ENCODE data around the gene FLOT1. TPM values are rescaled to one million over a fixed set of nuclear protein-coding genes. Genes with fewer than 3 reads are reported as not detected.
"Not testable (repeated sequence)": the region's sequence is repeated elsewhere in the genome, so short reads cannot be mapped to it uniquely, and the experiment has no call there.

The FLOT1 gene
- total RNA-seq, 1 experiment from 2014 or later: 254 TPM

- H3K27me3 ChIP-seq (replicated peaks): no peaks in the 10 kb centered on the region
- H3K4me3 ChIP-seq: no peak overlapping the region
- H3K4me1 ChIP-seq (replicated peaks): peaks cover 37% of the 10 kb centered on the region
- DNase-seq (ENCODE audit: low read depth in 1 of 2, low spot score in 2 of 2): no peak
- H3K27ac ChIP-seq: peak overlapping the region; percentile 20; the same call in 1 of the 2 replicates
- peaks cover 98% of the 10 kb centered on the region for H3K36me3 ChIP-seq
- H3K9me3 ChIP-seq (replicated peaks): peaks cover 5% of the 10 kb centered on the region; the same call in 1 of the 2 replicates
Observed at GRCh38 chr6:30726506-30727413, 15.7 kb downstream of the FLOT1 start.

DNA sequence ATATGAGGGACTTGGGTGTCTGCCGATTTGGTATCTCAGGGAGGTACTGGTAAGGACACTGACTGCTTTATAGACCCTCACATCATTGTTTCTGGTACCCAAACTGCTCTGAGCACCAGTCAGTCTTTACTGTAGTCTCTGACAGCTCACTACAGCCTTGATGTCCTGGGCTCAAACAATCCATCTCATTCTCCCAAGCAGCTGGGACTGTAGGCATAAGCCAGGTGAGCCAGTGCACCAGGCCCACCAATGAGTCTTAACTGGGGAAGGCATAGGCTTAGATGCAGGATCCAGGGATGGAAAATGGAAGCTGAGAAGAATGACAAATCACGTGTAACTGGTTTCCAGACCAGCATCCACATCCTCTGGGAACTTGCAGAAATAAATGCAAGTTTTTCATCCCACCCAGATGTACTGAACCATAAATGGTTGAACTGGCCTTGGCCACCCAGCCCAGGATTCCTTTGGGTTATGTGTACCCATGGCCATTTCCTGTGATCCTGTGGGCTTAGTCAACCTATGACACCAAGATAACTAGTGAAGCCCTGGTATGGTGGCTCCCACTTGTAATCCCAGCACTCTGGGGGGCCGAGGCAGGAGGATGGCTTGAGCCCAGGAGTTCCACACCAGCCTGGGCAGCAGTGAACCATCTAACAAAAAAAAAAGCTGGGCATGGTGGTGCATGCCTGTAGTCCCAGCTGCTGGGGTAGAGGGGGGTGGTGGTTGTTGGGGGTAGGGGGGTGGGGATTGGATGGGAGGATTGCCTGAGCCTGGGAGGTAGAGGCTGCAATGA is 16.6 kb downstream of the FLOT1 start:
- Histone ChIP-seq H3K4me1 (replicated peaks) (peaks cover 37% of the 10 kb centered on the region), H3K27me3 (replicated peaks) (no peaks in the 10 kb centered on the region; the same call in 1 of the 2 replicates), H3K9me3 (replicated peaks) (peaks cover 5% of the 10 kb centered on the region; the same call in 1 of the 2 replicates), H3K4me3 (no peak overlapping the region), H3K36me3 (peaks cover 97% of the 10 kb centered on the region), H3K27ac (peak overlapping the region; percentile 10; the same call in 1 of the 2 replicates)
- DNase-seq (ENCODE audit: low read depth in 1 of 2, low spot score in 2 of 2): peak; percentile 54 to 71

- peaks cover 5% of the 10 kb centered on the region; the same call in 1 of the 2 replicates for H3K9me3 ChIP-seq (replicated peaks)
- H3K36me3 ChIP-seq: peaks cover 96% of the 10 kb centered on the region
- no peak overlapping the region for H3K4me3 ChIP-seq
- peak in 1 of 2 experiments; percentile 43 for DNase-seq (ENCODE audit: low read depth in 1 of 2, low spot score in 2 of 2)
- H3K27ac ChIP-seq: peak overlapping the region; percentile 10; the same call in 1 of the 2 replicates
- peaks cover 37% of the 10 kb centered on the region for H3K4me1 ChIP-seq (replicated peaks)
- H3K27me3 ChIP-seq (replicated peaks): no peaks in the 10 kb centered on the region; the same call in 1 of the 2 replicates
Observed at GRCh38 chr6:30724906-30725667, 17.4 kb downstream of the FLOT1 start.

GRCh38 chr6:30723843-30724741 is 18.4 kb downstream of the FLOT1 start:
- Histone ChIP-seq H3K36me3 (peaks cover 86% of the 10 kb centered on the region), H3K4me1 (replicated peaks) (peaks cover 43% of the 10 kb centered on the region)
- not testable (repeated sequence) for H3K27me3 ChIP-seq (replicated peaks); DNase-seq (ENCODE audit: low read depth in 1 of 2, low spot score in 2 of 2); H3K4me3 ChIP-seq; H3K27ac ChIP-seq; H3K9me3 ChIP-seq (replicated peaks)

- H3K4me1 ChIP-seq (replicated peaks): peaks cover 51% of the 10 kb centered on the region
- peak overlapping the region; percentile 78 for H3K4me3 ChIP-seq
- not testable (repeated sequence) for H3K27ac ChIP-seq; H3K9me3 ChIP-seq (replicated peaks); H3K27me3 ChIP-seq (replicated peaks); DNase-seq (ENCODE audit: low read depth in 1 of 2, low spot score in 2 of 2)
- H3K36me3 ChIP-seq: peaks cover 78% of the 10 kb centered on the region
Observed at GRCh38 chr6:30723159-30723842, 19.2 kb downstream of the FLOT1 start.

- peak overlapping the region; percentile 64; the same call in 1 of the 2 replicates for H3K27ac ChIP-seq
- H3K9me3 ChIP-seq (replicated peaks): peaks cover 5% of the 10 kb centered on the region; the same call in 1 of the 2 replicates
- DNase-seq (ENCODE audit: low read depth in 1 of 2, low spot score in 2 of 2): peak; percentile 81 to 83
- peaks cover 57% of the 10 kb centered on the region for H3K4me1 ChIP-seq (replicated peaks)
- peak overlapping the region; percentile 78 for H3K4me3 ChIP-seq
- H3K27me3 ChIP-seq (replicated peaks): no peaks in the 10 kb centered on the region; the same call in 1 of the 2 replicates
- H3K36me3 ChIP-seq: peaks cover 70% of the 10 kb centered on the region
Observed at GRCh38 chr6:30722280-30723112, 20.0 kb downstream of the FLOT1 start.

DNA sequence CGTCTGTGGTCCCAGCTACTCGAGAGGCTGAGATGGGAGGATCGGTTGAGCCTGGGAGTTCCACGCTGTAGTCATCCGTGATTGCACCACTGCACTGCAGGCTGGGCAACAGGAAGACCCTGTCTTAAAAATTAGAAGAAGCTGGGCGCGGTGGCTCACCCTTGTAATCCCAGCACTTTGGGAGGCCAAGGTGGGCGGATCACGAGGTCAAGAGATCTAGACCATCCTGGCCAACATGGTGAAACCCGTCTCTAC is 20.5 kb downstream of the FLOT1 start:
- peaks cover 64% of the 10 kb centered on the region for H3K36me3 ChIP-seq
- H3K27me3 ChIP-seq (replicated peaks); H3K9me3 ChIP-seq (replicated peaks); DNase-seq (ENCODE audit: low read depth in 1 of 2, low spot score in 2 of 2): not testable (repeated sequence)
- peak overlapping the region; percentile 64 for H3K27ac ChIP-seq
- H3K4me1 ChIP-seq (replicated peaks): peaks cover 58% of the 10 kb centered on the region
- H3K4me3 ChIP-seq: peak overlapping the region; percentile 78

GRCh38 chr6:30721198-30722024 is 21.1 kb downstream of the FLOT1 start:
- peaks cover 63% of the 10 kb centered on the region for H3K4me1 ChIP-seq (replicated peaks)
- H3K36me3 ChIP-seq: peaks cover 61% of the 10 kb centered on the region
- peaks cover 5% of the 10 kb centered on the region; the same call in 1 of the 2 replicates for H3K9me3 ChIP-seq (replicated peaks)
- no peaks in the 10 kb centered on the region; the same call in 1 of the 2 replicates for H3K27me3 ChIP-seq (replicated peaks)
- H3K4me3 ChIP-seq: peak overlapping the region; percentile 78
- DNase-seq (ENCODE audit: low read depth in 1 of 2, low spot score in 2 of 2): peak; percentile 89 to 92
- H3K27ac ChIP-seq: peak overlapping the region; percentile 93

DNA sequence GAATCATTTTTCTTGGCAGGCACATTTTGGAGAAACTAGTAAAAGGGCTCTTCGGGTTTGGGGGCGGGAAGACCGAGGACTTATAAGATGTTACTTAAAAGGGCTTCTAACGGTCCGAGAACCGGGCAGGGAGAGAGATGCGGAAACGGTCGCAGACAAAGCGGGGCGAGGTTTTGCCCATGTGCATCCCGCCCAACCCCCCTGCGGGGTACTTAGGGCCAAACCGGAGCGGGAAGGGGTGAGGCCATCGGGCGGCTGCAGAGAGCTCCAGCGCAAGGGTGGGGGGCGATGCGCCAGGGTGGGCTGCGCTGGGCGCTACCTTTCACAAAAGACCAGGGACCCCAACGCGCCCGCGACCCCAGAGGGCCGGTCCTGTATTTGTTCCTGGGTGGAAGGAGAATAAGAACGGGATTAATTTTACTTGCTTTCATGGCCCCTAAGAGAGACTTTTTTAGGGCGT is 21.7 kb downstream of the FLOT1 start:
- peak overlapping the region; percentile 93 for H3K27ac ChIP-seq
- no peaks in the 10 kb centered on the region; the same call in 1 of the 2 replicates for H3K27me3 ChIP-seq (replicated peaks)
- DNase-seq (ENCODE audit: low read depth in 1 of 2, low spot score in 2 of 2): peak in 1 of 2 experiments; percentile 75
- H3K36me3 ChIP-seq: peaks cover 59% of the 10 kb centered on the region
- H3K9me3 ChIP-seq (replicated peaks): peaks cover 3% of the 10 kb centered on the region; the same call in 1 of the 2 replicates
- H3K4me1 ChIP-seq (replicated peaks): peaks cover 63% of the 10 kb centered on the region
- peak overlapping the region; percentile 78 for H3K4me3 ChIP-seq

- H3K9me3 ChIP-seq (replicated peaks): no peaks in the 10 kb centered on the region; the same call in 1 of the 2 replicates
- DNase-seq (ENCODE audit: low read depth in 1 of 2, low spot score in 2 of 2): peak; percentile 94 to 98
- no peaks in the 10 kb centered on the region; the same call in 1 of the 2 replicates for H3K27me3 ChIP-seq (replicated peaks)
Observed at GRCh38 chr6:30719791-30720737, 22.4 kb downstream of the FLOT1 start, which contains the start of gene TUBB. TUBB (plus strand) TSS chr6:30720352; CDS start chr6:30720507, 155 bp downstream.

More at GRCh38 chr6:30719791-30720737, 22.4 kb downstream of the FLOT1 start, which contains the start of gene TUBB:
- Histone ChIP-seq H3K27ac (peak within 1 kb of the TSS; percentile 93), H3K4me3 (peak within 1 kb of the TSS; percentile 78), H3K4me1 (replicated peaks) (peaks cover 56% of the 10 kb centered on the region), H3K36me3 (peaks cover 53% of the 10 kb centered on the region)

All from SJSA1 (cell line).